Vein endothelial cell (primary cell): ENCODE data around the gene ASH1L. TPM values are rescaled to one million over a fixed set of nuclear protein-coding genes. Genes with fewer than 3 reads are reported as not detected.

ENCODE experiments used
- small RNA-seq: library from RNA; depleted of rRNA; stranded (forward); fragments of <200 nt; gene quantifications from one replicate; pipeline ENCODE3, GENCODE V24; 2012
- total RNA-seq: library from RNA; depleted of rRNA; stranded (reverse); fragments of >200 nt; gene quantifications from 2 replicates; pipeline ENCODE4 v1.2.3, GENCODE V29; 2012

The ASH1L gene
- 27.4 and 29.9 TPM in 2 replicates for total RNA-seq

GRCh38 chr1:155562581-155563376 is at the start of gene ASH1L:
ASH1L (minus strand) TSS chr1:155562803; CDS start chr1:155521519, 41,284 bp downstream.

GRCh38 chr1:155609515-155610256 is 47.1 kb upstream of the ASH1L start, which contains the start of gene MSTO1:
MSTO1 (plus strand) TSS chr1:155610218; CDS start chr1:155610249, 31 bp downstream.

GRCh38 chr1:155320661-155321617 is 241.7 kb downstream of the ASH1L start, which contains the start of gene RUSC1:
RUSC1 (plus strand) TSS chr1:155320894; CDS start chr1:155321774, 880 bp downstream.

GRCh38 chr1:155308493-155309422 is 253.8 kb downstream of the ASH1L start, which contains the start of gene FDPS:
FDPS (plus strand) TSS chr1:155308866; CDS start chr1:155309790, 924 bp downstream.

GRCh38 chr1:155301342-155301841 is 261.2 kb downstream of the ASH1L start, which contains the start of gene PKLR:
PKLR (minus strand) TSS chr1:155301438; CDS start chr1:155301395, 43 bp downstream.

Small RNAs within 50 kb of the gene (small RNA-seq; reads per million reads assigned to genes)
- not detected for gene AL353807.4
- not detected for gene RNU6-106P
- not detected for gene RNU6-1297P

Other genes starting within 250 kb of the ASH1L start
- 18.6 and 19.2 TPM in 2 replicates for gene RUSC1, start 241.9 kb downstream of the ASH1L start, total RNA-seq
- 25.2 and 27.8 TPM in 2 replicates for gene MSTO1, start 47.4 kb upstream of the ASH1L start, total RNA-seq
- gene YY1AP1, start 126.0 kb upstream of the ASH1L start, total RNA-seq = 54.5 and 57.6 TPM in 2 replicates
- gene DAP3, start 126.3 kb upstream of the ASH1L start, total RNA-seq = 74.7 and 95.7 TPM in 2 replicates